HCT116 (cell line): ENCODE data around the gene STMND1. TPM values are rescaled to one million over a fixed set of nuclear protein-coding genes. Genes with fewer than 3 reads are reported as not detected.

Experiments used
- ATAC-seq: fragments of 200-7000 bp; cut with Tn5 transposase; 2 replicates; pipeline ENCODE4 v1.9.1; 2020; ENCODE audit warnings: mild to moderate bottlenecking, moderate library complexity
- BruUV-seq: library from RNA; stranded (reverse); fragments of 400-500 nt; replicated peaks from 2 replicates; lab custom pipeline; 2021; lab: Mats Ljungman, UMichigan
- CTCF ChIA-PET: fragments of 300-600 bp; sonication (Branson Sonifier 250); formaldehyde crosslinking; loops from one replicate; lab custom pipeline; 2021; ENCODE audit warnings: antibody characterized with exemption; lab: Charles Lee
- POLR2A ChIA-PET: fragments of 300-600, 350-600 bp; sonication (Branson Sonifier 250); formaldehyde crosslinking; loops from one replicate; lab custom pipeline; 2021; ENCODE audit warnings: antibody characterized with exemption; lab: Charles Lee
- RAD21 ChIA-PET, 2 experiments: fragments of 300-600 bp; sonication (Branson Sonifier 250); formaldehyde crosslinking; loops; one replicate each; lab custom pipeline; 2023; ENCODE audit warnings: low total read pairs in 2 of 2; ENCODE audit not compliant: uncharacterized antibody in 2 of 2, unreplicated experiment in 2 of 2, low non-redundant PET in 1 of 2; lab: Charles Lee
- DNase-seq: peaks from one replicate; pipeline ENCODE4 v3.0.0-alpha.2; 2010; ENCODE audit warnings: low read depth, low spot score
- H2AFZ ChIP-seq: fragments of 200-600 bp; shearing (Covaris generic), sonication (generic); 2 replicates; pipeline ENCODE4 v1.6.1; 2017; ENCODE audit warnings: low read depth, mixed run types, mixed read lengths, antibody characterized with exemption, low read length; ENCODE audit not compliant: poor library complexity, severe bottlenecking
- H3K27ac ChIP-seq: 2 replicates; pipeline ENCODE4 v1.5.1; 2012; ENCODE audit warnings: low read depth, low read length
- H3K27me3 ChIP-seq: fragments of 200-600 bp; sonication (generic); 2 replicates; pipeline ENCODE4 v1.6.1; 2016; ENCODE audit warnings: mixed run types, low read length, mixed read lengths; ENCODE audit not compliant: insufficient read depth
- H3K36me3 ChIP-seq, 2 experiments: fragments of 200-500 bp in 1 of 2; fragments of 200-600 bp in 1 of 2; sonication (Bioruptor generic) in 1 of 2; sonication (generic) in 1 of 2; 2 replicates each; pipeline versions ENCODE4 v1.5.1 to v1.6.1; 2014 to 2016; ENCODE audit warnings: low read length in 2 of 2, inconsistent platforms in 1 of 2, mixed read lengths in 1 of 2, mixed run types in 1 of 2; ENCODE audit not compliant: insufficient read depth in 2 of 2, control insufficient read depth in 1 of 2
- H3K4me1 ChIP-seq, 2 experiments: fragments of 200-600 bp in 1 of 2; sonication (generic) in 1 of 2; 2 replicates each; pipeline versions ENCODE4 v1.5.1 to v1.6.1; 2012 to 2017; ENCODE audit warnings: low read length in 2 of 2, inconsistent platforms in 1 of 2, mild to moderate bottlenecking in 1 of 2, mixed read lengths in 1 of 2, mixed run types in 1 of 2, moderate library complexity in 1 of 2; ENCODE audit not compliant: insufficient read depth in 2 of 2, control insufficient read depth in 1 of 2
- H3K4me2 ChIP-seq: fragments of 200-600 bp; sonication (generic); 2 replicates; pipeline ENCODE4 v1.6.1; 2017; ENCODE audit warnings: mixed run types, low read length, mixed read lengths
- H3K4me3 ChIP-seq, 2 experiments: fragments of 200-600 bp in 1 of 2; sonication (generic) in 1 of 2; replicated peaks in 1 of 2; 2 replicates each; pipeline ENCODE4 v1.5.1; 2011 to 2016; ENCODE audit warnings: low read length in 2 of 2, control low read depth in 1 of 2, low read depth in 1 of 2, mild to moderate bottlenecking in 1 of 2, mixed read lengths in 1 of 2, mixed run types in 1 of 2
- H3K79me2 ChIP-seq: fragments of 200-600 bp; sonication (generic); 2 replicates; pipeline ENCODE4 v1.6.1; 2017; ENCODE audit warnings: mild to moderate bottlenecking, mixed run types, low read length, moderate library complexity, mixed read lengths; ENCODE audit not compliant: insufficient read depth
- H3K9ac ChIP-seq: fragments of 200-600 bp; sonication (generic); 2 replicates; pipeline ENCODE4 v1.6.1; 2016; ENCODE audit warnings: low read length, mixed read lengths
- H3K9me2 ChIP-seq: fragments of 200-600 bp; sonication (generic), shearing (Covaris generic); 2 replicates; pipeline ENCODE4 v1.6.1; 2017; ENCODE audit warnings: mixed run types, mild to moderate bottlenecking, moderate library complexity; ENCODE audit not compliant: insufficient read depth
- H3K9me3 ChIP-seq, 2 experiments: fragments of 200-500 bp in 1 of 2; fragments of 200-600 bp in 1 of 2; sonication (Bioruptor generic) in 1 of 2; sonication (generic) in 1 of 2; 2 replicates each; pipeline ENCODE4 v1.6.1; 2014 to 2017; ENCODE audit warnings: low read length in 2 of 2, mixed read lengths in 2 of 2, inconsistent platforms in 1 of 2, low read depth in 1 of 2, mild to moderate bottlenecking in 1 of 2, mixed run types in 1 of 2, moderate library complexity in 1 of 2; ENCODE audit not compliant: control insufficient read depth in 1 of 2, insufficient read depth in 1 of 2
- H4K20me1 ChIP-seq: fragments of 200-600 bp; sonication (generic), shearing (Covaris generic); 2 replicates; pipeline ENCODE4 v1.6.1; 2017; ENCODE audit warnings: mixed run types, mild to moderate bottlenecking, moderate library complexity; ENCODE audit not compliant: insufficient read depth
- JUND ChIP-seq: IDR thresholded peaks from 2 replicates; pipeline ENCODE4 v1.6.1; 2012
- POLR2A ChIP-seq: IDR thresholded peaks from 2 replicates; pipeline ENCODE4 v1.7.0; 2011; ENCODE audit warnings: borderline replicate concordance; ENCODE audit not compliant: insufficient read depth, insufficient read length; ENCODE audit errors: extremely low read depth
- SRF ChIP-seq: IDR thresholded peaks from 2 replicates; pipeline ENCODE4 v1.6.1; 2012; ENCODE audit warnings: low read depth
- YY1 ChIP-seq: IDR thresholded peaks from 2 replicates; pipeline ENCODE4 v1.6.1; 2011; ENCODE audit warnings: low read length, low read depth, moderate library complexity, mild to moderate bottlenecking; ENCODE audit not compliant: insufficient replicate concordance; ENCODE audit errors: extremely low read depth
- ZBTB33 ChIP-seq: IDR thresholded peaks from 2 replicates; pipeline ENCODE4 v1.6.1; 2011; ENCODE audit warnings: mild to moderate bottlenecking, low read length, moderate library complexity; ENCODE audit not compliant: insufficient replicate concordance; ENCODE audit errors: extremely low read depth
- intact Hi-C: fragments of 100-400 bp; cut with micrococcal nuclease; formaldehyde crosslinking; loops from 2 replicates; pipeline ENCODE4 v1.10.0; 2022
- total RNA-seq: library from RNA; stranded (reverse); gene quantifications from one replicate; pipeline ENCODE4 v1.2.1, GENCODE V29; 2021; ENCODE audit not compliant: unreplicated experiment

Gene STMND1
- total RNA-seq, 1 experiment from 2014 or later, result not detected

- TF ChIP-seq ZBTB33 (no peak), YY1 (peak; percentile 53), JUND (no peak)
Observed at GRCh38 chr6:17167327-17167979, 65.6 kb downstream of the STMND1 start (continued).

- H3K27me3 ChIP-seq, result no peaks in the 10 kb centered on the region
- no peaks in the 10 kb centered on the region for H3K79me2 ChIP-seq
- no peak for DNase-seq
- no peak overlapping the region for H3K9ac ChIP-seq
- H3K9me3 ChIP-seq, result no peaks in the 10 kb centered on the region
- H3K36me3 ChIP-seq, result no peaks in the 10 kb centered on the region
- H3K4me3 ChIP-seq, result no peak overlapping the region
- no peak overlapping the region for H3K4me2 ChIP-seq
- POLR2A ChIA-PET, result no interaction called here
- TF ChIP-seq POLR2A (no peak), SRF (no peak)
- TF ChIP-seq, all 23 proteins: peak for 0
- Histone ChIP-seq H3K9me2 (no peaks in the 10 kb centered on the region), H3K27ac (no peak overlapping the region), H3K4me1 (peaks cover 0 to 9% of the 10 kb centered on the region in 2 experiments; a peak in 2 of 4 replicates), H4K20me1 (no peaks in the 10 kb centered on the region), H2AFZ (no peak overlapping the region)
- ChIA-PET RAD21 (no interaction called here), CTCF (interaction anchor here (1.2 kb wide), 1 partner anchor 415 kb away, joined by 3 read pairs; no protein-coding TSS in a partner anchor)
- BruUV-seq, result no TSS peak
- intact Hi-C loops, result no loop called here
- no peak for ATAC-seq
Observed at GRCh38 chr6:17169291-17169690, 67.4 kb downstream of the STMND1 start.
